Measurements from ENCODE around the gene SH3GL2.
A peak's percentile ranks its signal among the peaks of the same experiment; 100 is the strongest.
"Not testable (repeated sequence)": the region's sequence is repeated elsewhere in the genome, so short reads cannot be mapped to it uniquely, and the experiment has no call there.

SH3GL2 gene

DNA sequence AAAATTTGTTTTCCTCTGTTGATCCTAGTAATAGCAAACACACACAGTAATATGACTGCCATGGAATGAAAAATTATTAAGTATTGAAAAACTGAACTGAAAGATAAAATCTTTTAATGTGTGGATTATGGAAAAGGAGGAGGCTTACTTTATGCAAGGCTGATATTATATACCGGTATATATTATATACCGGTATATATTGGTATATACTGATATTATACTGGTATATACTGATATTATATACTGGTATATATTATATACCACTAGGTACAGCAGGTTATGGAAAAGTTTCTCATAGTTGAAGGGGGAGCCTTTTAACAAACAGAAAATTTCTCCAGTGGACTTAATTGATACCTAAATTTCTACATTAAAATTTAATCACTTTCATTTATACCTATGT is 181.4 kb downstream of the SH3GL2 start:
- FAIRE-seq, result no peak

DNA sequence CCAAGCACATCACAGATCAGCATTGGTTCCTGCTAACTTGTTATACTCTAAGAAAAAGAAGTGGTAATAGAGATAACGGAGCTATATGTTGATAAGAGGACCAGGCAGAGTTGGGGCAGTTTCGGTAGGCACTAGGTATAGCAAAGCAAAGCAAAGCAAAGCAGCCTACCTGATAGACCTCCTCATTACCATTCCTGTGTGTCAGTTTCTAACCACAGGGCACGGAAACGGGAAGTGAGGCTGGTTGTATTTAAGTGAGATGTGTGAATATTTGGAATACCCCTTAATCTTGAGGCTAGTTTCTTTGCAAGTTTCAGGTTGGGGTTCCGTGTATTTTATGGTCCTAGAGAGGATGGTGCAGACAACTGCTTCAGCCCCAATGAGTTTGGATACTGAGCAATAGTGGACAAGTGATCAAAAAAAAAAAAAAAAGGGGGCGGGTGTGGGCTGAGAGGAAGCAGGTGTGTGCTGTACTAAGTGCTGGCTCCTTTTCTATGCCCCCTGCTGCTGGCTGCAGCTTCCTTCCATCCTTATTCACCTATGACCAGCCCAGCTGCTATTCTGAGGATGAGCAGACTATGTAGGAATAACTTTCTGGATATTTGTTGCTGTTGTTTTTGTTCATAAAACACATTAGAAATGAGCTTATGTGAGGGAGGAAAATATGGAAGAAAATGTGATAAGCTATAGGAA is 183.3 kb downstream of the SH3GL2 start:
- no peak for FAIRE-seq

- FAIRE-seq, result no peak
Measured at GRCh38 chr9:17764306-17764705, 185.4 kb downstream of the SH3GL2 start.

GRCh38 chr9:17765131-17765530 is 186.3 kb downstream of the SH3GL2 start:
- not testable (repeated sequence) for FAIRE-seq

DNA sequence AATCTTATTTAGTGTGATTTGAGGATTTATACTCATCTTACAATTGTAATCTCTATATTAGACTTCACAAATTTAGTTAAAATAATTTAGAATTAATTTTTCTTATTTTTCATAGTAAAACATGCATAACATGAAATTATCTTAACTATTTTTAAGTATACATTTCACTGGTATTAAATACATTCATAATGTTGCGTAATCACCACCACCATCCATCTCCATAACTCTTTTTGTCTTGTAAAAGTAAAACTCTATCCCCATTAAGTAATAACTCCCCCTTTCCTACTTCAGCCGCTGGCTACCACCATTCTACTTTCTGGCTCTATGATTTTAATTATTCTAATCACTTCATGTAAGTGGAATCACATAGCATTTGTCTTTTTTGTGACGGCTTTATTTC is 193.4 kb downstream of the SH3GL2 start:
- no peak for FAIRE-seq

GRCh38 chr9:17775656-17776055 is 196.8 kb downstream of the SH3GL2 start:
- FAIRE-seq, result no peak

- no peak for FAIRE-seq
Measured at GRCh38 chr9:17776735-17777134, 197.9 kb downstream of the SH3GL2 start.

DNA sequence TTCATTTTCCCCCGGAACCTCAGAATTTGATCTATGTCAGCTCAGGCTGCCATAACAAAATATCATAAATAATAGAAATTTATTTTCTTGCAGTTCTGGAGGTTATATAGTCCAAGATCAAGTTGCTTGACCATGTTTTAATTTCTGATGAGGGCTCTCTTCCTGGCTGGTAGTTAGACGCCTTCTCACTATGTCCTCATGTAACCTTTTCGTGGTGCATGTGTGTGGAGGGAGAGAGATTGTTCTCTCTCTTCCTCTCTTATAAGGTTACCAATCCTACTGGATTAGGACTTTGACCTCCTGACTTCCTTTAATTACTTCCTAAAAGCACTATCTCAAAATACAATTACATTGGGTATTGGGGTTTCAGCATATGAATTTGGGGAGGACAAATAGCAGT is 198.6 kb downstream of the SH3GL2 start:
- FAIRE-seq, result no peak

DNA sequence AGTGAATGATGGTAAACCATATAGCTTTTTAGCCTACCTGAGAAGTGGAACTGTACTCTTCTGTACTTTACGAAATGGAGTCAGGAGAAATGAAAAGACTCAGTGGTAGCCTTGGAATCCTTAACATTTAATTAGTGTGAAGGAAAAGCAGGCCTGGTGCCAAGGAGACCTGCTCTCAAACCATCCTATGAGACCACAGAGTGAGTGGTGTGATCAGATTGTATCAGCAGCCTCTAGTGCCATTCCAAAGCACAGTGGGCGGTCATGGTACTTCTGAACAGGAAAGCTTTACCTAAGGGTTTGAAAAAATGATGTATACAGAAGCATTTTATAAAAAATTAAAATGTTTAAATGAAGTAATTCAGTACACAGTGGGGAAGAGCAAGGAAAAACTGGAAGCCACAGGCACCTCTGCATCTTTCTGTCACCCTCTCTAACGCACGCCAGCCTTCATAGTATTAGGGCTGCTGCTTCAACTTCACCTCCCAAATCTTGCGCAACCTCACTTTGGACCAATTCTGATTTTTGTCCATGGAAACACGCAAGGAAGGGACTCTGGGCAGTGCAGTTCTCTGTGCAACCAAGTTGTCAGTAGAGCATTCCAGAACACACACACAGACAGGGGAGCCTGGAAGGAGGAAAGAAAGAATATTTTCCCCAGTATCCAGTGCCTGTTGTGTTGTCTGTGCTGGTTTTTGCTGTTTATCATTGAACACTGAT is 203.7 kb downstream of the SH3GL2 start:
- FAIRE-seq, result no peak

GRCh38 chr9:17783227-17783626 is 204.4 kb downstream of the SH3GL2 start:
- FAIRE-seq, result no peak

- no peak for FAIRE-seq
Measured at GRCh38 chr9:17789316-17789715, 210.4 kb downstream of the SH3GL2 start.

DNA sequence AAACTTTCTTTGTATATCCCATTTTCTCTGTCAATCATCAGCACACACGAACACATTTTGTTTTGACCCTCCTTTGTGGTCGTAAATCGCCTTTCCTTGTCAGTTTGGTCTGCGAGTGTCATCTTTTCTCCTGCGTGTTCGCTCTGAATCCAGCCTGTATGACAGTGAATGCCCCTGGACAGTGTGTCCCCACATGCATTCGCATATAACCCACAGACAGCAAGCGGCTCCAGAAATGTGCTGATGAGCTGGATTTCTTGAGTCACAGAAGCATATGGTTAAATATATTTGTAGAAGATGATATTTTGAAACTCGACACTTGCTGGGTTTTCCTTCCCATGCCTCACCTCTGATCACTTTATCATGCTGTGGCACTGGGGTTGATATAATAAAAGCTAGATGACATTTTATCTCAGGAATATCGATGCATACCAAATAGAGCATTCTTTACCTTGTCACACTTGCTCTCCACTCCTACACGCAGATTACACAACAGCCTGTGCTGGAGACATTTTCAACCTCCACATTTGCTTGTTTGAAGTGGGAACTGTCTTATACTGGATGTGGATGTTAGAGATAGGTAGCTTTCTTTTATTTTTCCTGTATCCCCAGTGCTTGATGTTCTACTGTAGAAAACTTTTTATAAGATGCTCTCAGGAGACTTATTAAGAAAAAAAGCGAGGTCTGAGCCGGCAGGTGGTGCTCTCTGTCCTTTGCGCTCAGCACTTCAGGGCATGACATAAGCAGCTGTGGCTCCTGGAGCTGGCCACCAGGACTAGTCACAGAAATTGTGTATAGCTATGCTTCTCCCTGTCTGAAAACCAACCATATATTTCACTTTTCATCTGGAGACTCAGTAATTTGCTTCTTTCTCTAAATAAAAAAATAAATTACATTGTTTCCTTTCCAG is 215.1 kb downstream of the SH3GL2 start:
- no peak for FAIRE-seq

GRCh38 chr9:17795744-17796143 is 216.9 kb downstream of the SH3GL2 start:
- no peak for FAIRE-seq

DNA sequence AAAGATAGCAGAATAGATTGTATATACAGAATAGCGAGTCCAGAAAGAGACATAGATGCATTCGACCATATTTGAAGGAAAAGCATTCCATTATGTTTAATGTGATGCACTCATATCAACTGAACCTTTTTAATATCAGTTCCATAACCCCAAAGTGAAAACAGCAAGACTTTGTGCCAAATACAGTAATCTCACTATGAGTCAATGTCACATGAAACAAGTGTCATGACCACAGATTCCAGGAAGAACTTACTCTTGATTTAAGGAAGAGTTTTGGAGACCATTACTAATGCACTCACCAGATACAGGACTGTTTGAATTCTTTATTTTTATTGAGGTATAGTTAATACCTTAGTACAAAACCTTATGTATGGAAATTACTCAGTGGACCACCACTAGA is 220.5 kb downstream of the SH3GL2 start:
- no peak for FAIRE-seq

GRCh38 chr9:17800418-17800817 is 221.6 kb downstream of the SH3GL2 start:
- no peak for FAIRE-seq

DNA sequence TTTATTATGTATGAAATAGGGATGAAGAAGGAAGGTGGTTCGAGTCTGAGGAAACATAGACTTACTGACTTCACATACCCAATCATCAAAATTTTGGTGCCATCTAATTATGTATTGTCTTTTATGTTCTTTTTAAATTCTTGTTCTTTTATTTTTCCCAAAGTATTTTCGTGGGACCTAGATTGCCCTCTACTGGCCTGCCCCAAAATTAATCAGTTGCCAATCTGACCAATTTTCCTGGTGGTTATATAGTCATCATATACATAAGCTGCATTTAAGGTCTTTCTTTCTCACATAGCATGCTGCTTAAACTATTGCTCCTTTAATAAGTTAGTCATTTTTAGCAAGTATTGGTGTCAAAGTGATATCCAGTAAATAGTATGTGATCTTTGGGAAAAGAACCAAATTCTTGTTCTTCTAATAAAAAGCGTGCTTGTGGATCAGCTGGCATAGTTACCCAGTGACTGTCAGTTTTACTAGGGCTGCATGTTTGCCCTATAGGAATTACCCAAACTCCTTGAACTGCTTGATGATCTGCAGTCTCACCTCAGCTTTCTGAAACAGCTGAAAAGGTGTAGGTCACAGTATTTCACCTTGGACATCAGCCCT is 223.5 kb downstream of the SH3GL2 start:
- FAIRE-seq, result no peak

GRCh38 chr9:17807613-17808282 is 228.9 kb downstream of the SH3GL2 start:
- no peak for FAIRE-seq

- FAIRE-seq, result no peak
Measured at GRCh38 chr9:17810317-17810716, 231.5 kb downstream of the SH3GL2 start.

- peak; percentile 93 for FAIRE-seq
Measured at GRCh38 chr9:17810728-17811571, 232.1 kb downstream of the SH3GL2 start.

DNA sequence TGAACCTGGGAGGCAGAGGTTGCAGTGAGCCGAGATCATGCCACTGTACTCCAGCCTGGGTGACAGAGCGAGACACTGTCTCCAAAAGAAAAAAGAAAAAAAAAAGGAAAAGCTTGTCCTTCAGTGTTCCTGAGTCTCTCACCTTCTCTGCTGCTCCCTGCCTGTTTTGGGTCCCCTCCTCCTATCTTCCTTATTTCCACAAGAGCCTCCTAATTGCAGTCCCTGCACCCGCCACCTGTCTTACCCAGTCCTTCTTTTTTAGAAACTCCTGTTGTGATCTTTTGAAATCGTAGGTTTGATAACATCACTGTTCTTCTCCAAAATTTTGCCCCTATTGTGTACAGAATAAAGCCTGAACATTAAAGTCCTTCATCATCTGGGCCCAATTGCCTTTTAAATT is 234.9 kb downstream of the SH3GL2 start:
- FAIRE-seq, result no peak

DNA sequence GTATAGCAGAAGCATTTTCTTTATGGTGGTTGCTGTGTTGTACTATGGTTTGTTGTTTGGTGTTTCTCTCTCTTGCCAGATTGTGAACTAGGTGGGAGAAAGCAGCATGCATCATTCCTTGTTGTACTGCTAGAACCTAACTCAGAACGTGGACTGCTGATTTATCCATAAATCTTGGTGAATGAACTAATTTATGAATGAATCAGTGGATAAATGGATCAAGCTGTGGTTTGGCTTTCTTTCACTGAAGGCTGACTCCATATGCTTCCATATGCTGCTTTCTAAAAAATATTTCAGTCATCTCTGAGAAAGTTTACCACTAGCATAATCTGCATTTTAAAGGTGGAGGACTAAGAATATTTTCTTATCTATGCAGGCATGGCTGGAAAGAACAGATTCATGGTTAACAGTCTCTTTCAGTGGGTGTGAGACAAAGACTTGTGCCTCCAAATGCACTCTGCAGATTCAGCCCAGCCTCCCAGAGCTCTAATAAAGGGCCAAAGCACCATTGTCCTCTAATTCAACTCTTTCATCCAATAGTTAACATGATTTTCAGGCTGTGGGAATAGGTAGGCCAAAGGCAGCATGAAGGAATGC is 237.7 kb downstream of the SH3GL2 start:
- no peak for FAIRE-seq

Data from endometrium (tissue), 2 donors.